Fibroblast of skin of left biceps (primary cell): ENCODE results near the gene HOMER2.

ENCODE experiments used
- DNase-seq, 2 experiments: peaks; one replicate each; pipeline ENCODE4 v3.0.0-alpha.2; 2013; ENCODE audit warnings: low read depth in 2 of 2

HOMER2 gene

DNA sequence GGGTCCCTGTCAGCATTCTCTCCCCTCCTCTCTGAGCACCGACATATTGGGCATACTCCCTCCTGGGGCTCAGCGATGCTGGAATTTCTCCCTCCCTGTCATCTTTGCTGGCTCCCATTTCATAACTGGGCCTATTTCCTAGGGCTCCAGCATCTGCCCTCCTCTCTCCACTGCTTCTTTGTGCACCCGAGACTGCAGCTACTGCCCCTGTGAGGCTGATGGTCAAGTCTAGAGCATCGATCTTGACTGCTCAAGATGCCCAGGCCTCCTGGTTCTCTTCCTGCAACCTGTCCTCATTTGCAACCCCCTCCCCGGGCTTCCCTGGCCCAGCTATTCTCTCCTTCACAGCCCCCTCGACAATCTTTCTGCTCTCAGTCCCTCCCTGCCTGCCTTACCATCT lies 89.6 kb downstream of the HOMER2 start:
- DNase-seq, result no peak

DNA sequence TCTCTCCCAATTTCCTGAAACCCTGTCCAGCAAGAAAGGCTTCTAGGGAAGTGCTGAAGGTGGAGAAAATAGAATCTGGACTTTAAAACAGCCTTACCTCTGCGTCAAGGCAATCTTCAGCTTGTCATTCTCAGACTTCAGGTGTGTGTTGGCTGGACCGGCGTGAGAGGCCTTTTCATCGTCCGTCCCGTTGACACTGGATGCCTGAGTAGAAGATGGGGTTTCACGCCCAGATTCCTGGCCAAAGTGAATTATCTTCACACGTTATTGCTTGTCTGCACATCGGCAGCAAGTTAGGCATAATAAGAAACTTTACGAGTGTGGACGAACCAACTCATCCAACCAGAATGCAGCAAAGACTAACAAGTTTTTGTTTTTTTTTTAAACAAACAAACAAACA lies 93.6 kb downstream of the HOMER2 start:
- no peak for DNase-seq

DNA sequence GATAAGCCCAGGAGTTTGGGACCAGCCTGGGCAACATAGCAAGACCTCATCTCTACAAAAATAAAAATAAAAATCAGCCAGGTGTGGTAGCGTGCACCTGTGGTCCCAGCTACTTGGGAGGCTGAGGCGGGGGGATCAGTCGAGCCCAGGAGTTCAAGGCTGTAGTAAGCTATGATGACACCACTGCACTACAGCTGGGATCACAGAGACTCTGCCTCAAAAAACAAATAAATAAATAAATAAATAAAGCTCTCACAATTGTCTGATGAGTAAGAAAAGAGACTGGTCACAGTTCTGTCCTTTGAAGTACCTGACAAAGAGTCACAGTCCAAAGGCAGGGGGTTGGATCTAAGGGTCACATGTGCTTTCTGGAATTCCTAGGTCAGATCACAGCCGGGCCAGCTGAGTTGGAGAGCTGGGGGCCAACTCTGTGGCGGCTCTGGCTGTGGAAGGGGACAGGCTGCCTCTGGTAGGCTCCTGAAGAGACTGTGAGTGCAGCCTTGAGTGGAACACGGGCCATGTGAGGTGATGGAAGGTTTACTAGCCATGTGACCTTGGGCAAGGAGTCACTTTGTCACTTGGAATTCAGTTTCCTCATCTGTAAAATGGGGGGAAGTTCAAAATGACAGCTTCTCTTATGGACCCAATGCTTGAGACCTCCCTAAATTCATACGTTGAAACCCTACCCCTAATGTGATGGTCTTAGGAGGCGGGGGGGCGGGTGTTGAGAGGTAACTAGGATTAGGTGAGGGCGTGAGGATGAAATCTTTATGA lies 95.9 kb downstream of the HOMER2 start:
- DNase-seq, result no peak

DNA sequence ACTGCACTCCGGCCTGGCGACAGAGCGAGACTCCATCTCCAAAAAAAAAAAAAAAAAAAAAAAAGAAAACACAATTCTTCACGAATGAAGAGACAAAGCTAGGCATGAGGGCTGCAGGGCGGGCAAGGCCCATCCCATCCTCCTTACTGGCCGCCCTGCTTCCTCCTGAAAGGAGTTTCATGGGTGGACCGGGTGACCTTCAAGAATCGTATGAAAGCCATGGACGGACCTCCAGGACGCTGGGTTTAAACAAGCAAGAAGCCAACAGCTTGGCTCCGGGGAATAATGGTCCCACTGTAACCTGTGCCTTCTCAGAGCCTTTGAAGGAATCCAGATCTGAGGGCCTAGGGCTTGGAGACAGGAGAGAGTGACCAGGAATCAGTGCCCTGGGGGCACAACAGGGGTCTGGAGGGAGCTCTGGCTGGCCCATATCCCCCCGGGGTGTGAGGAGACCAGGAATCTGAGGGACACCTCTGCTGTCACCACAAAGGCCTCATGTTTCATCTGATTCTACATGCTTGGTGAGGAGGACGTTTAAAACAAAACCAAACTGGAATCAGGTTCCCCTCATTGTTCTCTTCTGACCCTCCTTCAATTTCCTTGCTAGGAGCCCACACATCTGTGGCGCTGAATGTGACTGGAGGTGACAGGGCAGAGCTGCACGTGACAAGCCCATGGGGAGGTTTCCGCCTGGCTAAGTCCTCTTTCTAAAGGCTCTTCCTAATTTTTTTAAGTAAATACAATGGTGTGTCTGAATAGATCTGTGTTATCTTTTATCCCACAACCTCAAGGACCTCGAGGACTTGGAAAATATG lies 97.0 kb downstream of the HOMER2 start:
- DNase-seq, result no peak

DNA sequence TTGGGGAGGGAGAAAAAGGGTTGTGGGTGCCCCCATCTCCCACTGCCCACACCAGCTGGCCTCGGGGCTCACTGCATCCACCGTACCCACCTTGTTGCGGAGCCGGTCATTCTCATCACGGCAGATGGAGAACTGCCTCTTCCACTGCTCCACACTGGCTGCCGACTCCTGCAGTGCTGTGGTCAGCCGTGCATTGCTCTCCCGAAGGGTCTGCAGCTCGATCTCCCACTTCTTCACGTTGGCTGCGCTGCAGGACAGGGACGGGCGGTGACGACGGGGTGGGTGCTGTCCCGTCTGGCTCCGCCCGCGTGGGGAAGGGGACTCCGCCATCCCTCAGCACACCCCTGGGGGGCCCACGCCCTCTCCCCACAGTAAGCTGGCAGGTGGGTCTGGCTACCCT lies 98.0 kb downstream of the HOMER2 start:
- no peak for DNase-seq

DNA sequence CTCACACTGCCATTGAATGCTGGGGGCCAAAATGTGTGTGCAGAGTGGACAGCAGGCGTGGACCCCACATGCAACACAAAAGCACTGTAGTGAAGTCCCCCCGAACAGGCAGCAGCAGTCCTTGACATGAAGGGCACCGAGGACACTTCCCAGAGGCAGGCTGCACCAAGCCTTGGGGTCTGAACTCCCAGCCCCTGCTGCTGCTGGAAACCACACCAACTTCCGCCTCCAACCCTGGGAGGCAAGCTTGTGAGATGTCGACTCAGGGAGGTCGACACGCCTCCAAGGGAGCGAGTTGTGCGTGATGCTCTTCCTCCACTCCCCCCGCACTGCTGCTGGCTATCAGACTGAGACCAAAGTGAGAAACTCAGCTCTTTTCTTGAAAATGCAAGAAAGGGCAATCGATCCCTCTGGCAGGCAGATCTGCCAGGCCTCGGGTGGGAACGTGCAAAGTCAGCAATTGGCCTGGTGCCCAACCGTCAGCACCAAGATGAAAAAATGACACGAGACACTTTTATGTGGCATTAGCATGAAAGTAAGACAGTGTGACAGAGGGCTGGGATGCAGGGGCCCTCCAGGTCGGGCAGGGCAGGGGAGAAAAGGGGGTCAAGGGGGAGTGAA lies 99.5 kb downstream of the HOMER2 start:
- no peak for DNase-seq

DNA sequence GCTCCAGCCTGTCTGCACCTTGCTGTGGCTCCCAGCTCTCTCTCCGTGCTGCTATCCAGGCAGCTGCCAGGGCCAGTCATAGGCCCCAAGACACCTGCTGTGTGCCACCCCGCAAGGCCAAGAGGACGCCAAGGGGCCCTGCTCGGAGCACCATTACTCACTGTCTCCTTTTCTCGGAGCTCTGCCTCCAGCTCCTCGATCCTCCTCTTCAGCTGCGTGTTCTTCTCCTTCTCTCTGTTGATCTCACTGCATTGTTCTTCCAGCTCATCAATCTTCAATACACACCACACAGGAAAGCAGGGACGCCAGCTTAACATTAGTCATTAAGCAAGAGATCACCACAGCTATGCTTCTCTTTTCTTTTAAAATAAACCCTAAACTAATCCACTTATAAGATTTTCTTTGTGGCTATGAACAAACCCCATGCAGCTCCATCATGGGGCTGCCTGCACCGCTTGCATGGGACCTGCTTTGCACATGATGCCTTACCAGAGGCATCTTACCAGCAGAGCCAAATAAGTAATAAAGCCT lies 100.5 kb downstream of the HOMER2 start:
- peak in 1 of 2 experiments; percentile 25 for DNase-seq

DNA sequence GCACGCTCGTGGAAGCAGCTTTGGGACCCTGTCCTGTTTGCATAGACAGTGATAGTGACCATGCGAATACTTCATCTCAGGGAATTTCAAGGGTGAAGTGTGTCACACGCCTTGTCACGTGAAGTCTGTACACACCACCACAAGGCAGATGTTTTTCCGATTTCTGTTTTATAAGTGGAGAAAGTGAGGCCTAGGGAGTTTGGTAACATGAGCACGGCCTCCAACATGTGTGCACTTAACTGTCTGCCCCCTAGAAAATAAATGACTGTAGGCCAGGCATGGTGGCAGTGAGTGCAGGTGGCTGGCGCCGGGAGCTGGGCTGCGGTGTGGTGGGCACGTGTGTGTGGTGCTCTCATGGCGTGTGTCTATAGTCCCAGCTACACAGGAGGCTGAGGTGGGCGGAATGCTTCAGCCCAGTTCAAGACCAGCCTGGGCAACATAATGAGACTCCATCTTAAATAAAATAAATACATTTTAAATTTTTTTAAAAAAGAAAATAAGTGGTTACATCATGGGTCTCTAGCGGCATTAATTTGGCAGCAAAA lies 101.1 kb downstream of the HOMER2 start:
- no peak for DNase-seq

DNA sequence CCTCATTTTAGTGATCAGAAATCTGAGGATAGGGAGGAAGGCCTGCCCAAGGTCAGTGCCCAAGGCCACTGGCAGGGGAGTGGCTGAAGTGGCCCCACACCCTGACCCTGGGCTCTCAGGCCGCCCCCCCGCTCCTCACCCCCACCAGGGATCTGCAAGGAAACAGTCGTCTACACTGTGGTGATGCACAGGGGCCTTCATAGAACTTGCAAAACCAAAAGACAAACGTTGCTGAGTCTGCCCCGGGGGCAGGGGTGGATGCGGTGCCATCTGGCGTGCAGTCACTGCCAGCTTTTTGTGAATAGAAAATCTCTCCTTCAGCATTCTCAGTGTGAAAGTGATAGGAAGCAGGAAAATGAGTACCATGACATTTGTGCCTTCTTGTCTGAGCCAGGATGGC lies 101.8 kb downstream of the HOMER2 start:
- DNase-seq, result no peak

DNA sequence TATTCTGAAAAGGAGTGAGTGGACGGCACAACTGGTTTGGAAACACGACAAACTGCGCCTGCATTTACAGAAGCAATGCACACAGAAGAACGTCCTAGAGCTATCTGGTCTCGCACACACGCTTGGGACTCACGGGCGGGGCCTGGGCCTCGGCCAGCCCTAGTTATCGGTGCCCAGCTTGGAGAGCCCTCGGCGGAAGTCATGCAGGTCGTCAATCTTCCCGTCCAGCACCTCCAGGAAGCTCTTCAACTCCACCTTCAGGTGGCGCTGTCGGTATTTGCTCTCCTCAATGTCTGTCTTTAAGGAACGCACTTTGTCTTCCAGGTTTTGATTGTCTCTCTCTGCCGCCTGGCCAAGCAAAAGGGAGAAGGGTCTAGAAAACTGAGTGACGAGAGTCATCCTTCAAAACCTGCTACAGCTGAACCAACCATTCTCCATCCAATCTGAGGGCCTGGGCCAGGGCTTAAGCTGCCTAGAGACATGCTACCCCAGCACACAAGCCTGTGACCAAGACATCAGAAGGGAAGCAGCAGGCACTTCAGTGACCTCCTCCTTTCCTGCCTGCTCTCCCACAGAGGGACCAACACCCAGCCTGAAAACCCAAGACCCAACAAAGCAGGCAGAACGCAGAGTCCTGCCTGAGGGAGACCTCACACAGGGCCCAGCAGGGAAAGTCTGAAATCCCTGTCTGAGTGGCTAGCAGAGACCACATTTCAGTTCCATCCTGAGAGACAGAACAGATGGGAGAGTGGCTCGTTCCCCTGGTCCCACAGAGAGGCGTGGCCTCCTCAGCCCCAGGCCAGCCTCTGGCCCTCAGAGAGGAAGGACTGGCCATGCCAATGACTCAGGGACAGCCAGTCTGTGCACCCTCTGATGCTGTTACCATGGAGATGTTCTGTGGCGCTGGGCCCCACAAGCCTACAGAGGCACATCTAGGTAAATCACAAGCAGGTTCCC lies 102.7 kb downstream of the HOMER2 start:
- DNase-seq, result peak; percentile 37 to 44

DNA sequence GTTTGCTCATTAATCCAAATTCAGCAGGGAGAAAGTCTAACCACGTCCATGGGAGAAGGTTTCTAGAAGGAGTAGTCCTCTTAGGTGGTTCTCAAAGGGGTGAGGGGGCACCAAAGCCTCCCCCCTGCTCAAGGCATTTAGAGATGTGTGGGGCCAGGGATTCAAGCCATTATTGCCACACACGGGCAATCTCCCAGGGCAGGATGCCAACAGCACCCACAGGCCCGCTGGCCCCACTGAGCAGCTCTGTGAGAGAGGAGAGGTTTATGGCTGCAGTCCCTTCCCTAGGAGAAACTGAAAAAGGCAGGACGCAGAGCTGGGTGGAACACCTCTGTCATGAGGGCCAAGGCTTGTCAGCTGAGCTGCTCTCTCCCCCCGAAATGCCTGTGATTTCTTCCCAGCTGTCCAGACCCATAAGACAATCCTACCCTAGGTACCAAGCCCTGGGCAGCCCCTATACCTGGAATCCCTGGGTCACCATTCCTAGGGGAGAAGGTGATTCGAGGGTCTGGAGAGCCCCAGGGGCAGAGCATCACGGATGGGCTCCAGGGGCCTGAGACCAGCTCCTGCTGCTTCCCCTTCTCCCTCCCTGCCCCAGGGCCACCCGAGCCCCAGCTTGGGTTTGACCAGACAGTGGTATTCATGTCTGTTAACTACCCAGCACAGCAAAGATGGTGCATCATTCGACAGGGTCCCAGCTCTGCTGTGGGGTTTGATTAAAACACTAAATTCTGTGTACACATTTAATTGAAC lies 104.1 kb downstream of the HOMER2 start:
- DNase-seq, result no peak

DNA sequence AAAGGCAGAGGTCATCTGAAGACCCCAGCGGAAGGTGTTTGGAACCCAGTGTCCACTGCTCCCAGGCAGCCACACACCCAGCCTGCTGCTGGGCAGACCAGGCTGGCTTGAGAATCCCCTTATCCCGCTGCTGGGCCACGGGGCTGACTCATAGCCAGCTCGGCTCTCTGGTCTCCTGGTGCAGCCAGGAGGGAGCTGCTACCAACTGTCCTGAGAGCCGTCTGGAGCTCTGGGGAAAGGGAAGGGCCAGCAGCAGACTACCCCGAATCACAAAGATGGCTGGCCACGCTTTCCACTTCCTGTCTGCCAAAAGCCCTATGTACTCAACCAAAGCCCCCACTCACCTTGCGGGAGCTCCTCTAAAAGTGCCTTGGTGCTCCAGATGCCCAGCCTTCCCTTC lies 104.8 kb downstream of the HOMER2 start:
- no peak for DNase-seq

DNA sequence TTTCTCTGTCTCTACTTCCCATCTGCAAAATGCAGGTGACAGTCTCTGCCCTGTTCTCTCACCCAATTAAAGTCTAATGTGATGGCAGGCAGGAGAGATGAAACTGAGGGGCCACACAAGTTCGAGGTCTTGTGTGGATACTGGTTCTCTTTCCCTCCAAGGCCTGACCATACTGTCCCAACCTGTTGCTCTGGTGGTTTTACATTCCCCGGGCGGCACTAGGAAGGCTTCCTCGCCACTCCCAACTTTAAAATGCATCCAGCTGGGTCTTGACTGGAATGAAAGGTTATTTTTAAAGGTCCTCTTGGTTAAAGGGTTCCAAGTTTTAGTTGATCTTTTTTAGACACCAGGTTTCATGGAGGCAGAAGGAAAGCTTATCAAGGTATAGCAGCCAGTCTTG lies 105.9 kb downstream of the HOMER2 start:
- DNase-seq, result no peak

DNA sequence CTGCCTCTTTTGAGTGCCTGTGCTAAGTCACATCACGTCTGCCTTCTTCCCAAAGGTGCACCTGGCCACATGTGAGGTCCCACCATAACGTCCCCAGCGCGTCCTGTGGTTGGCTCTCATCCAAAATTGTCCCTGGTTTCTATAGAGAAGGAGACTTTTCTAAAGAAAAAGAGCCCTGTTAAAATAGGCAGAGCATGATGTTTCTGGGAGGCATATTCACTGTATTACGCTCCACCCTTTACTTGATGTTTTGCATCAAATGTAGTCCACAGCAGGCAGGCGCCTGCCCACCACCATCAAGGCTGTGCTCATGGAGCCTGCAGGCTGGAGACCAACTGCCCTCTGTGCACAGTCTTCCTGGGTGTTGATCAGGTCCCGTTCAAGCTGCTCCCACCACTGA lies 106.8 kb downstream of the HOMER2 start:
- DNase-seq, result no peak

DNA sequence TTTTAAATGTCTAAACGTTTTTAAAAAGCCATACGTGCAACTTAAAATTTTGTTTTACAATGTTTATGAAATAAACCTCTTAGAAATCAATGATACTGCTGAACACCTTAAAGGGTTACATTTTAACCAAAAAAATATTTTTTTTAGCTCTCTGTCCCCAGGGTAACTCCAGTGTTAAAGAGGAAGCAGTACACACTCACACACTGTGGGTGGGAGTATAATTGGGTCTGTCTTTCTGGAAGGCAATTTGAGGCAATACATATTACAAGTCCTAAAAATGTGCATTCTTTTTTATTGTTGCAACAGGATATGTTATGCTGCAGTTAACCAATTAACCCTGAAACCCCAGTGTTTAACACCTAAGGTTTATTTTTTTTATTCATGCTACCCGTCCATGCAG lies 109.0 kb downstream of the HOMER2 start:
- DNase-seq, result no peak

DNA sequence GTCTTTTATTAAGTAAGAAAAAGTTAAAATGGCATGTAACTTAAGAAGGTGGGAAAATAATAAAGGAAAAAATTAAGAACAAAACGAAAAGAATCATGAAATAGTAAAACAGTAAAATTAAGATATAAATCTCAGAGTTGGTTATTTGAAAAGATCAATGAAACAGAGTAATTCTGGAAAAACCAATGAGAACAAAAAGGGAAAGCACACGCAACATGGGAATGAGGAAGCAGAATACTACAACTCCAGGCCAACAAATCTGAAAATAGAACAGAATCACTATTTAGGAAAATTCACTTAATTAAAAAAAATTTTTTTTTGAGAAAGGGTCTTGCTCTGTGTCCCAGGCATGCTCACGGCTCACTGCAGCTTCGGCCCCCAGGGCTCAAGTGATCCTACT lies 112.4 kb downstream of the HOMER2 start:
- no peak for DNase-seq

DNA sequence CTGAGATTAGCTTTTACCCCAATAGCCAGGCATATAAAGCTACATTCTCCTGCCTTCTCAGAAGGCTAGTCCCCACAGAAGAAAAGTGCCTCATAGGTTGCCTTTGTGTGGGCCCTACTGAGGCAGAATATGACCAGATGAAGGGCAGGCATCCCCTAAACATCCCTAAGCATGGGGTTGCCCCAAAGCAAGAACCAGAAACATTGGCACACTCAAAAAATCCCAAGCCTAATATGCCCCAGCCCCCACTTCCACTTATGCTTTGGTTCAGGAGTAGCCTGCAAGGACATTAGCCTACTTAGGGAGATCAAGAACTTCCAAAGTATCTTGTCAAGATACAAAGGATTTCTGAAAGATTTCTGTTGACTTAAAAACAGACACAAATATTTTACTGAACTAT lies 113.4 kb downstream of the HOMER2 start:
- no peak for DNase-seq

DNA sequence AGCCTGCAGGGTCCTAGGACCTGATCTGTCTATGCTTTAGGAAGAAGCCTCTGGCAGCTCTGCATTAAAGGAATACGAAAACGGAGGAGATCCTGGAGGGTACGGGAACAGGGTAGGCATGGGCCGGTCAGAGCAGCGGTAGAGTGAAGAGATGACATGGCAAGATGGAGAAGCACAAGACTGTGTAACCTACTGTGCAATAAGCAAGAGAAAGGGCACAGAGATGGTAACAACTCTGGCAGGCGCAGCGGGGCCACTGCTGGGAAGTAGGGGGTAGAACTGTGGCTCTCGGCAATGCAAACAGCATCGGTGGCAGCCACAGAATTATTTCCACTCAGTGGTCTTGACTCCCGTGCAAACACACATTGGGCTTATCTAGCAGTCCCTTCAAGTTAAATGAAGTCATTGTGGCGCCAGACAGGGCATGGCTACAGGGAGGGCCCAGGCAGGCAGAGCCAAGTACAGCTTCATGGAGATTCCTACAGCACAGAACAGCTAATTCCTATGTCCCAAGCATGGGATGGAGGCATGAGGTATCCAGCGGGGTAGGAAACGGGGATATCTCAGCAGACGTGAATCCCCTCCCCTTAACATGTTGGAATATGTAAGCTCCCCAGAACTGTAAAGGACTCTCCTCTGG lies 114.3 kb downstream of the HOMER2 start:
- no peak for DNase-seq

DNA sequence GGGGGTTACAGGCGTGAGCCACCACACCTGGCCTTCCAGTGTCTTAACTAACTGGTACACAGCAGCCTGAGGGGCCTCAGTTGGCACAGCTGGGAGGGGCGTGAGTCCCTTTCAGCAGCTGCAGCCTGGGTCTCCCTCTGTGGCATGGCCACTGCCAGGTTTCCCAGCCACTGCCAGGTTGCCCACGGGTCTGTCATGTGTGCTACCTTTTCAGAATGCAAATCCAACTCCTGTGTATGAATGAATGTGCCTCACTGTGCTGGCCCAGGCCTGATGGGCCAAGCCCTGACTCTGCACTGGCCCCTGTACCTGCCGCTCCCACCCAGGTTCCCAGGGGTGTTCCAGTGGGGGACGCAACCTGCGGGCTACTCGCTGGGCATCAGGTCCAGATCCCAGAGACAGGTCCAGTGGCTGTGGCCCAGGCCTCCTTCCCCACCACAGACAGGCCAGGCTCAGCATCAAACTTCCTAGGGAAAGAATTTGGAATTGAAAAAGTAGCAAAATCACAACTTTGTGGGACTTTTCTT lies 117.1 kb downstream of the HOMER2 start:
- DNase-seq, result no peak

DNA sequence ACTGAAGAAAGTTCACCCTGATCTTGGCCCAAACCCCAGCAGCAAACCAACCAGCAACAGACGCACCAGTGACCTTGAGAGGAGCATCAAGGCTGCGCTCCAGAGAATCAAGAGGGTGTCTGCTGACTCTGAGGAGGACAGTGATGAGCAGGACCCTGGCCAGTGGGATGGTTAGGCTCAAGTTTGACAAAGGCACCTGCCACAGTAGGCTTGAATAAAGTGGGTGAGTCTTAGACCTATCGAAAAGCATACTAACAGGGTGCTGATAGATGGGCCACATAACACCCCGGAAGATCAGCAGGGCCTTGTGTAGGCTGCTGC lies 119.2 kb downstream of the HOMER2 start:
- no peak for DNase-seq
